ENCODE data around the gene RALGDS. TPM values are rescaled to one million over a fixed set of nuclear protein-coding genes. Genes with fewer than 3 reads are reported as not detected.

Gene RALGDS
- polyA plus RNA-seq, 2 donors = 47.8 to 67.9 TPM

GRCh38 chr9:133057553-133057952 is 63.5 kb downstream of the RALGDS start:
- WGBS, 2 donors = 89 to 93% methylated on average over 12 of the region's 12 CpGs
- Histone ChIP-seq H3K4me3 (ENCODE audit: low read depth in 1 of 2, low read length in 2 of 2) (no peak overlapping the region), H3K27me3 (ENCODE audit: control insufficient read depth in 1 of 2, insufficient read depth in 2 of 2, low read length in 2 of 2) (no peaks in the 10 kb centered on the region), H3K9me3 (ENCODE audit: control insufficient read depth in 2 of 2, insufficient read depth in 1 of 2, low read depth in 1 of 2, low read length in 1 of 2) (no peaks in the 10 kb centered on the region), H3K27ac (ENCODE audit: low read depth in 2 of 2, low read length in 1 of 2) (peak overlapping the region; percentile 89 to 92), H3K36me3 (ENCODE audit: control insufficient read depth in 2 of 2, insufficient read depth in 2 of 2, low read length in 1 of 2) (peaks cover 3 to 34% of the 10 kb centered on the region in 2 donors), H3K4me1 (ENCODE audit: control insufficient read depth in 2 of 2, insufficient read depth in 2 of 2, low read length in 1 of 2) (peaks cover 10 to 29% of the 10 kb centered on the region in 2 donors)

DNA sequence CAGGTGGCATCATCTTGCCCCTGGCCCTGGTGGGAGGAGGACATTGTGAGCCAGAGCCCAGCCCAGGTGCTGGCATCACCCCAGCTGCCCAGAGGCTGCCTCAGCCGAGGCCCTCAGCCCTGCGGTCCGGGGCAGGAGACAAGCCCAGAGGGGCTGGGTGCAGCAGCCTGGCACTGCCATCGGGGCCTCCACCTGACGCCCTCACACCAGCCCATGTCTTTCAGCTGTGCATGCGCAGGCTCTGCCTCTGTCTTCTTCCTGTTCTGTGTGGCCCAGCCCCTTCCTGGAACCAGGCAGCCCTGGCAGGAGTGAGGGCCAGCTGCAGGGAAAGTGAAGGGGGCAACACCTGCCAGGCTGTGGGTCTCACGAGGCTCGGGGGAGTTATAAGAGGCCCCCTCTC is 64.0 kb downstream of the RALGDS start:
- H3K9me3 ChIP-seq (ENCODE audit: control insufficient read depth in 2 of 2, insufficient read depth in 1 of 2, low read depth in 1 of 2, low read length in 1 of 2) = no peaks in the 10 kb centered on the region
- H3K27ac ChIP-seq (ENCODE audit: low read depth in 2 of 2, low read length in 1 of 2) = peak overlapping the region; percentile 89 to 92
- no peaks in the 10 kb centered on the region for H3K27me3 ChIP-seq (ENCODE audit: control insufficient read depth in 1 of 2, insufficient read depth in 2 of 2, low read length in 2 of 2)
- peaks cover 3 to 36% of the 10 kb centered on the region in 2 donors for H3K36me3 ChIP-seq (ENCODE audit: control insufficient read depth in 2 of 2, insufficient read depth in 2 of 2, low read length in 1 of 2)
- H3K4me1 ChIP-seq (ENCODE audit: control insufficient read depth in 2 of 2, insufficient read depth in 2 of 2, low read length in 1 of 2) = peaks cover 10 to 29% of the 10 kb centered on the region in 2 donors
- no peak overlapping the region for H3K4me3 ChIP-seq (ENCODE audit: low read depth in 1 of 2, low read length in 2 of 2)
- WGBS, 2 donors = 44 to 47% methylated on average over 8 of the region's 8 CpGs

- H3K9me3 ChIP-seq (ENCODE audit: control insufficient read depth in 2 of 2, insufficient read depth in 1 of 2, low read depth in 1 of 2, low read length in 1 of 2) = no peaks in the 10 kb centered on the region
- no peaks in the 10 kb centered on the region for H3K27me3 ChIP-seq (ENCODE audit: control insufficient read depth in 1 of 2, insufficient read depth in 2 of 2, low read length in 2 of 2)
- H3K4me3 ChIP-seq (ENCODE audit: low read depth in 1 of 2, low read length in 2 of 2) = no peak overlapping the region
- H3K4me1 ChIP-seq (ENCODE audit: control insufficient read depth in 2 of 2, insufficient read depth in 2 of 2, low read length in 1 of 2) = peaks cover 10 to 29% of the 10 kb centered on the region in 2 donors
- peaks cover 3 to 40% of the 10 kb centered on the region in 2 donors for H3K36me3 ChIP-seq (ENCODE audit: control insufficient read depth in 2 of 2, insufficient read depth in 2 of 2, low read length in 1 of 2)
- WGBS, 2 donors = 51 to 62% methylated on average over 13 of the region's 13 CpGs
- peak overlapping the region; percentile 89 to 92 for H3K27ac ChIP-seq (ENCODE audit: low read depth in 2 of 2, low read length in 1 of 2)
Measured at GRCh38 chr9:133056533-133056932, 64.5 kb downstream of the RALGDS start.

DNA sequence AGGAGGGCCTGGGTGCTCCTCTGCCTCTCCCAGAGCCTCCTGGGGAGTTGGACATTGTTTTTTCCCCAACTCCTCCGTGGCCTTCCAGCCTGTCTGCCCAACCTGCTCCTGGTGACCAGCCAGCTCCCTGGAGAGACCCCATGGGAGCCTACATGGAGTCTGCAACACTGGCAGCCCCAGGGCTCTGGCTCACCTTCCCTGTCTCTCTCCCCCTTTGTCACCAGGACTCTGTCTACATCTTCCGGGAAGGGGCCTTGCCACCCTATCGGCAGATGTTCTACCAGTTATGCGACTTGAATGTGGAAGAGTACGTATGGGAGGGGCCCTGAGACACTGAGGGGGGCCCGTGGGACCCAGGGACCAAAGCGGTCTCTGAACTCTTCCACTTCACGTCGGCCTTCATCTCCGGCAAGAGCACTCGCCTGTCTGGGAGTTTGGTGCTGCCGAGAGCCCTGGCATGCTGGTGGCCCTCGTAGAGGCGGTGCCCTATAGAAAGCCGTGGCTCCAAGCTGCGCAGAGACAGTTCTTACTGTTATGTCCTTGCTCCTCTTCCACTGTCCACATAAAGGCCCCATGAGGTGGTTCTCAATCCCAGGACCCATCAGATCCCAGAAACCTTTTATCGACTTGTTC is 65.1 kb downstream of the RALGDS start:
- no peaks in the 10 kb centered on the region for H3K27me3 ChIP-seq (ENCODE audit: control insufficient read depth in 1 of 2, insufficient read depth in 2 of 2, low read length in 2 of 2)
- H3K36me3 ChIP-seq (ENCODE audit: control insufficient read depth in 2 of 2, insufficient read depth in 2 of 2, low read length in 1 of 2) = peaks cover 3 to 46% of the 10 kb centered on the region in 2 donors
- H3K4me3 ChIP-seq (ENCODE audit: low read depth in 1 of 2, low read length in 2 of 2) = no peak overlapping the region
- 83 to 91% methylated on average over 17 of the region's 17 CpGs for WGBS, 2 donors
- H3K9me3 ChIP-seq (ENCODE audit: control insufficient read depth in 2 of 2, insufficient read depth in 1 of 2, low read depth in 1 of 2, low read length in 1 of 2) = no peaks in the 10 kb centered on the region
- H3K4me1 ChIP-seq (ENCODE audit: control insufficient read depth in 2 of 2, insufficient read depth in 2 of 2, low read length in 1 of 2) = peaks cover 6 to 26% of the 10 kb centered on the region in 2 donors
- peak overlapping the region; percentile 75 to 89 for H3K27ac ChIP-seq (ENCODE audit: low read depth in 2 of 2, low read length in 1 of 2)

- Histone ChIP-seq H3K27ac (ENCODE audit: low read depth in 2 of 2, low read length in 1 of 2) (no peak overlapping the region), H3K36me3 (ENCODE audit: control insufficient read depth in 2 of 2, insufficient read depth in 2 of 2, low read length in 1 of 2) (peaks cover 5 to 49% of the 10 kb centered on the region in 2 donors)
- 59 to 84% methylated on average over 16 of the region's 16 CpGs for WGBS, 2 donors
Measured at GRCh38 chr9:133054966-133055365, 66.1 kb downstream of the RALGDS start.

DNA sequence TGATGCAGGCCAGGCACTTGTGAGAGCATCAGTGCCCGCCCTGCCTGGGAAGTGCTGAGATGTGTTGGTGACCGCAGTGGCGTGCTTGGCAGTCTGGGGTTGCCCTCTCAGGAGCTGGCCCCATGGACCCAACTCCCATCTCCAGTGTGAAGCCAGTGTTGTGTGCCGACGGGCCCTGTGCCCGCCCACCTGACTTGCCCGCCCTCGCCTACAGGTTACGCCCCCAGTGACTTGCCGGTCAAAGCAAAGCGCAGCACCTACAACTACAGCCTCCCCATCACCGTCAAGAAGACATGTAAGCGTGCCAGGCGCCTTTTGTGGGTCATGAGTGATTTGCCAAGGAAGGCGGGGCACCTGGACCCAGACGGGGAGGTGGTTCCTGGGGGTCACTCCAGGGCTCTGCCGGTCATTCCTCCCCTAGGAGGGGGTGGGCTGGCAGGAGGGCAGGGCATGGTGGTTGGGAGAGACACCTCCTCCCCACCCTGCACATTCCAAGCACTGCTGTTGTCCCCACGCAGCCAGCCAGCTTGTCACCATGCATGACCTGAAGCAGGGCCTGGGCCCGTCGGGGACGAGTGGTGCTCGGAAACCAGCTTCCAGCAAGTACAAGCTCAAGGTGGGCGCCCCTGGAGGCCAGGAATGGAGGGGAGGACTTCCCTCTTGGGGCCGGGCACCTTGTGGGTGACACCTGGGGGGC is 66.7 kb downstream of the RALGDS start:
- Histone ChIP-seq H3K27me3 (ENCODE audit: control insufficient read depth in 1 of 2, insufficient read depth in 2 of 2, low read length in 2 of 2) (no peaks in the 10 kb centered on the region), H3K4me1 (ENCODE audit: control insufficient read depth in 2 of 2, insufficient read depth in 2 of 2, low read length in 1 of 2) (peaks cover 6 to 23% of the 10 kb centered on the region in 2 donors), H3K9me3 (ENCODE audit: control insufficient read depth in 2 of 2, insufficient read depth in 1 of 2, low read depth in 1 of 2, low read length in 1 of 2) (no peaks in the 10 kb centered on the region), H3K4me3 (ENCODE audit: low read depth in 1 of 2, low read length in 2 of 2) (no peak overlapping the region), H3K27ac (ENCODE audit: low read depth in 2 of 2, low read length in 1 of 2) (no peak overlapping the region), H3K36me3 (ENCODE audit: control insufficient read depth in 2 of 2, insufficient read depth in 2 of 2, low read length in 1 of 2) (peaks cover 8 to 49% of the 10 kb centered on the region in 2 donors)
- 81 to 90% methylated on average over 24 of the region's 24 CpGs for WGBS, 2 donors

More at GRCh38 chr9:133054966-133055365, 66.1 kb downstream of the RALGDS start:
- H3K4me1 ChIP-seq (ENCODE audit: control insufficient read depth in 2 of 2, insufficient read depth in 2 of 2, low read length in 1 of 2) = peaks cover 6 to 26% of the 10 kb centered on the region in 2 donors
- no peak overlapping the region for H3K4me3 ChIP-seq (ENCODE audit: low read depth in 1 of 2, low read length in 2 of 2)
- H3K9me3 ChIP-seq (ENCODE audit: control insufficient read depth in 2 of 2, insufficient read depth in 1 of 2, low read depth in 1 of 2, low read length in 1 of 2) = no peaks in the 10 kb centered on the region
- H3K27me3 ChIP-seq (ENCODE audit: control insufficient read depth in 1 of 2, insufficient read depth in 2 of 2, low read length in 2 of 2) = no peaks in the 10 kb centered on the region

DNA sequence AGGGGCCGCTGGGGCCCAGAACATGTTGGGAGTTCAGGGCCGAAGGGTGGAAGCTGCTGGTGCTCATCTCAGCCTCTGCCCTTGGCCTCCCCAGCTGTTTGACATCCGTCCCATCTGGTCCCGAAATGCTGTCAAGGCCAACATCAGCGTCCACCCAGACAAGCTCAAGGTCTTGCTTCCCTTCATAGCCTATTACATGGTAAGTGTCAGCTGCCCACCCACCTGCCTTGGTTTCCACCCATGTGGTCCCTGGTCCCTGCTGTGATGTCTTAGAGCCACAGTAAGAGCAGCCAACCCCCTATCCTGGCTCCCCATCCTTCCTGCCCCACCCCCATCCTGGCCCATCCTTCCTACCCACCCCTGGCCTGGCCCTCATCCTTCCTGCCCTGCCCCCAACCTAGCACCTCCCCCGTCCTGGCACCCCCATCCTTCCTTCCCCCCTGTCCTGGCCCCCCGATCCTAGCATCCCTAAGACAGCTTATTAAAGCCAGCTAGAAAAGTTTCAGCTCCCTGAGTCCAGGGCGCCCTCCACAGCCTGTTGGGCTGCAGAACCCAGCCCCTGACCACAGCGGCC is 69.0 kb downstream of the RALGDS start:
- H3K36me3 ChIP-seq (ENCODE audit: control insufficient read depth in 2 of 2, insufficient read depth in 2 of 2, low read length in 1 of 2) = peaks cover 8 to 46% of the 10 kb centered on the region in 2 donors
- 84 to 91% methylated on average over 9 of the region's 9 CpGs for WGBS, 2 donors

DNA sequence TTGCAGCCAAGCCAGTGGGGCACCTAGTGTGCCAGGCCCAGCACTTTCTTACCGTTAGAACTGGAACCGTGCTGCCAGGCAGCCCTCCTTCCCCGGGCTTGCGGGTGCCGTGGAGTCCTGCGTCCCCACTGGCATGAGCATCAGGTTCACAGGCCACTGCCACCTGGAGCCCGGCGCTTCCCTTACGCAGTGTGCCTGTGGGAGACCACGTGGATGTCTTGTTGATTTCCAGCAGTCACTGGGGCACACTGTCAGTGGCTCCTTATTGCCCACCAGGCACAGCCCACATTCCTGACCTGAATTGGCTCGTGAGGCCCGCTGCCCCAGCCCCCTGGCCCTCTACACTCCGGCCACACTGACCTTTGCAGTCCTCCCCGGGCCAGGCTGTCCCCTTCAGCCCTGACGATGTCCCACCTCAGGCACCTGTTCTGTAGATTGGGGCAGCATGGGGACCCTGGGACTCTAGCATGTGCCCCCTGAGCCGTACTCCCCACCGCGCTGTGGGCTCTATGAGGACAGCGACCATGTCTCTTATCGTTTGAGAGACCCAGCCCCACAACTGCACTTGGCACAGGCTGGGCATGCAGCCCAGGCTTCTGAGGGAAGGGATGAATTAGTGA is 69.6 kb downstream of the RALGDS start:
- Histone ChIP-seq H3K36me3 (ENCODE audit: control insufficient read depth in 2 of 2, insufficient read depth in 2 of 2, low read length in 1 of 2) (peaks cover 13 to 47% of the 10 kb centered on the region in 2 donors), H3K27ac (ENCODE audit: low read depth in 2 of 2, low read length in 1 of 2) (no peak overlapping the region)

More for the DNA sequence above, 69.0 kb downstream of the RALGDS start:
- Histone ChIP-seq H3K4me3 (ENCODE audit: low read depth in 1 of 2, low read length in 2 of 2) (no peak overlapping the region), H3K4me1 (ENCODE audit: control insufficient read depth in 2 of 2, insufficient read depth in 2 of 2, low read length in 1 of 2) (peaks cover 4 to 11% of the 10 kb centered on the region in 2 donors), H3K9me3 (ENCODE audit: control insufficient read depth in 2 of 2, insufficient read depth in 1 of 2, low read depth in 1 of 2, low read length in 1 of 2) (no peaks in the 10 kb centered on the region), H3K27ac (ENCODE audit: low read depth in 2 of 2, low read length in 1 of 2) (no peak overlapping the region), H3K27me3 (ENCODE audit: control insufficient read depth in 1 of 2, insufficient read depth in 2 of 2, low read length in 2 of 2) (no peaks in the 10 kb centered on the region)

DNA sequence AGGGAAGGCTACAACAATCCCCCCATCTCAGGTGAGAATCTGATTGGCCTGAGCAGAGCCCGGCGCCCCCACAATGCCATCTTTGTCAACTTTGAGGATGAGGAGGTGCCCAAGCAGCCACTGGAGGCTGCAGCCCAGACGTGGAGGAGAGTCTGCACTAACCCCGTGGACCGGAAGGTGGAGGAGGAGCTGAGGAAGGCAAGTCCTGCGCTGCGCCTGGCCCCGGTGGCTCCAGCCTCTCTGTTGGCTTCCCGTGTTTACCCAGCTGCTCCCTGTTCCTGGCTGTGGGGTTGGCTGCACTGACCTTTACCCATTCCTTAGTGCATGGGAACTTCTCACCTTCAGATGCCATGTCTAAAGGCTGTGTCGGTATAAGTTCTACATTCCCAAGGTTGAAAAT is 70.3 kb downstream of the RALGDS start:
- Histone ChIP-seq H3K27me3 (ENCODE audit: control insufficient read depth in 1 of 2, insufficient read depth in 2 of 2, low read length in 2 of 2) (no peaks in the 10 kb centered on the region), H3K27ac (ENCODE audit: low read depth in 2 of 2, low read length in 1 of 2) (no peak overlapping the region), H3K4me3 (ENCODE audit: low read depth in 1 of 2, low read length in 2 of 2) (no peak overlapping the region), H3K9me3 (ENCODE audit: control insufficient read depth in 2 of 2, insufficient read depth in 1 of 2, low read depth in 1 of 2, low read length in 1 of 2) (no peaks in the 10 kb centered on the region), H3K36me3 (ENCODE audit: control insufficient read depth in 2 of 2, insufficient read depth in 2 of 2, low read length in 1 of 2) (peaks cover 13 to 47% of the 10 kb centered on the region in 2 donors), H3K4me1 (ENCODE audit: control insufficient read depth in 2 of 2, insufficient read depth in 2 of 2, low read length in 1 of 2) (peaks cover 0 to 4% of the 10 kb centered on the region in 2 donors)
- 74 to 86% methylated on average over 10 of the region's 10 CpGs for WGBS, 2 donors

More for the DNA sequence above, 69.6 kb downstream of the RALGDS start:
- no peaks in the 10 kb centered on the region for H3K27me3 ChIP-seq (ENCODE audit: control insufficient read depth in 1 of 2, insufficient read depth in 2 of 2, low read length in 2 of 2)
- H3K4me3 ChIP-seq (ENCODE audit: low read depth in 1 of 2, low read length in 2 of 2) = no peak overlapping the region
- H3K4me1 ChIP-seq (ENCODE audit: control insufficient read depth in 2 of 2, insufficient read depth in 2 of 2, low read length in 1 of 2) = peaks cover 0 to 8% of the 10 kb centered on the region in 2 donors
- 79 to 93% methylated on average over 20 of the region's 20 CpGs for WGBS, 2 donors
- H3K9me3 ChIP-seq (ENCODE audit: control insufficient read depth in 2 of 2, insufficient read depth in 1 of 2, low read depth in 1 of 2, low read length in 1 of 2) = no peaks in the 10 kb centered on the region
